H9 (cell line): Measurements from ENCODE around the gene MSH3. TPM values are rescaled to one million over a fixed set of nuclear protein-coding genes. Genes with fewer than 3 reads are reported as not detected.

Experiments
- DNase-seq: peaks from one replicate; pipeline ENCODE4 v3.0.0-alpha.2; 2017
- H2AFZ ChIP-seq: one replicate; pipeline ENCODE4 v1.6.1; 2013; ENCODE audit warnings: mild to moderate bottlenecking, low read length, control low read depth, moderate library complexity
- H2AK5ac ChIP-seq: 2 replicates; pipeline ENCODE4 v1.6.1; 2013; ENCODE audit warnings: low read length, control low read depth, mixed read lengths; ENCODE audit not compliant: insufficient read length
- H2BK120ac ChIP-seq: one replicate; pipeline ENCODE4 v1.6.1; 2013; ENCODE audit warnings: low read depth, mild to moderate bottlenecking, low read length, control low read depth, inconsistent platforms; ENCODE audit not compliant: poor library complexity, severe bottlenecking
- H2BK12ac ChIP-seq: 2 replicates; pipeline ENCODE4 v1.6.1; 2013; ENCODE audit warnings: low read length, control low read depth, mixed read lengths, low read depth; ENCODE audit not compliant: insufficient read length
- H2BK15ac ChIP-seq: 2 replicates; pipeline ENCODE4 v1.6.1; 2013; ENCODE audit warnings: low read depth, low read length, control low read depth
- H2BK20ac ChIP-seq: one replicate; pipeline ENCODE4 v1.6.1; 2013; ENCODE audit warnings: low read depth, mild to moderate bottlenecking, low read length, control low read depth, inconsistent platforms; ENCODE audit not compliant: poor library complexity, severe bottlenecking
- H2BK5ac ChIP-seq: 2 replicates; pipeline ENCODE4 v1.6.1; 2013; ENCODE audit warnings: low read length, control low read depth, mixed read lengths; ENCODE audit not compliant: insufficient read length
- H3K14ac ChIP-seq: 2 replicates; pipeline ENCODE4 v1.6.1; 2013; ENCODE audit warnings: low read length, control low read depth; ENCODE audit not compliant: insufficient read depth
- H3K18ac ChIP-seq: 2 replicates; pipeline ENCODE4 v1.6.1; 2013; ENCODE audit warnings: low read depth, mild to moderate bottlenecking, mixed read lengths, low read length, control low read depth; ENCODE audit not compliant: insufficient read length
- H3K23ac ChIP-seq: 2 replicates; pipeline ENCODE4 v1.6.1; 2013; ENCODE audit warnings: low read length, control low read depth, mixed read lengths, low read depth; ENCODE audit not compliant: insufficient read length
- H3K23me2 ChIP-seq: 2 replicates; pipeline ENCODE4 v1.6.1; 2013; ENCODE audit warnings: low read depth, mild to moderate bottlenecking, mixed read lengths, low read length, control low read depth; ENCODE audit not compliant: insufficient read length, poor library complexity, severe bottlenecking
- H3K27ac ChIP-seq: 2 replicates; pipeline ENCODE4 v1.5.1; 2013; ENCODE audit warnings: low read length, control low read depth, mixed read lengths, low read depth; ENCODE audit not compliant: insufficient read length
- H3K27me3 ChIP-seq: 2 replicates; pipeline ENCODE4 v1.6.1; 2013; ENCODE audit warnings: low read length, control low read depth, inconsistent platforms; ENCODE audit not compliant: insufficient read depth
- H3K4ac ChIP-seq: 2 replicates; pipeline ENCODE4 v1.6.1; 2013; ENCODE audit warnings: low read depth, mild to moderate bottlenecking, control low read depth, inconsistent platforms, low read length, moderate library complexity
- H3K4me1 ChIP-seq: 2 replicates; pipeline ENCODE4 v1.6.1; 2013; ENCODE audit warnings: low read length, control low read depth, inconsistent platforms; ENCODE audit not compliant: insufficient read depth
- H3K4me2 ChIP-seq: 2 replicates; pipeline ENCODE4 v1.6.1; 2013; ENCODE audit warnings: low read length, control low read depth, mixed read lengths; ENCODE audit not compliant: insufficient read length, insufficient read depth
- H3K56ac ChIP-seq: 2 replicates; pipeline ENCODE4 v1.6.1; 2013; ENCODE audit warnings: low read depth, mild to moderate bottlenecking, mixed read lengths, low read length, control low read depth; ENCODE audit not compliant: insufficient read length
- H3K79me1 ChIP-seq: 2 replicates; pipeline ENCODE4 v1.6.1; 2013; ENCODE audit warnings: low read depth, mild to moderate bottlenecking, moderate library complexity, low read length, control low read depth, inconsistent platforms; ENCODE audit not compliant: insufficient read depth, poor library complexity, severe bottlenecking
- H3K79me2 ChIP-seq: 2 replicates; pipeline ENCODE4 v1.6.1; 2013; ENCODE audit warnings: low read length, control low read depth, inconsistent platforms; ENCODE audit not compliant: insufficient read depth
- H3K9ac ChIP-seq: 2 replicates; pipeline ENCODE4 v1.6.1; 2013; ENCODE audit warnings: low read length, control low read depth, mixed read lengths; ENCODE audit not compliant: insufficient read length; ENCODE audit errors: extremely low read depth
- H3K9me3 ChIP-seq: one replicate; pipeline ENCODE4 v1.6.1; 2013; ENCODE audit warnings: low read depth, low read length, inconsistent platforms; ENCODE audit not compliant: control insufficient read depth
- H3T11ph ChIP-seq: one replicate; pipeline ENCODE4 v1.6.1; 2013; ENCODE audit warnings: mild to moderate bottlenecking, low read length, control low read depth, inconsistent platforms
- H4K20me1 ChIP-seq: one replicate; pipeline ENCODE4 v1.6.1; 2013; ENCODE audit not compliant: control insufficient read depth, insufficient read length, insufficient read depth
- H4K5ac ChIP-seq: 2 replicates; pipeline ENCODE4 v1.6.1; 2013; ENCODE audit warnings: low read depth, mild to moderate bottlenecking, mixed read lengths, low read length, control low read depth; ENCODE audit not compliant: insufficient read length
- H4K8ac ChIP-seq: replicated peaks from 2 replicates; pipeline ENCODE4 v1.6.1; 2013; ENCODE audit warnings: low read length, control low read depth, mixed read lengths, low read depth; ENCODE audit not compliant: insufficient read length
- H4K91ac ChIP-seq: 2 replicates; pipeline ENCODE4 v1.6.1; 2013; ENCODE audit warnings: low read depth, mild to moderate bottlenecking, moderate library complexity, mixed read lengths, low read length, control low read depth; ENCODE audit not compliant: insufficient read length
- H3K27ac Mint-ChIP-seq, 3 experiments: 2 replicates in 2 of 3; 3 replicates in 1 of 3; pipeline ENCODE4 v1.8.0; 2020 to 2021; ENCODE audit warnings: mixed read lengths in 3 of 3, mild to moderate bottlenecking in 1 of 3, moderate library complexity in 1 of 3
- H3K27me3 Mint-ChIP-seq: 2 replicates; pipeline ENCODE4 v1.8.0; 2021; ENCODE audit warnings: low read depth, mild to moderate bottlenecking, moderate library complexity, mixed read lengths
- H3K36me3 Mint-ChIP-seq, 3 experiments: 2 replicates in 2 of 3; 3 replicates in 1 of 3; pipeline ENCODE4 v1.8.0; 2020 to 2021; ENCODE audit warnings: low read depth in 3 of 3, mixed read lengths in 3 of 3; ENCODE audit not compliant: insufficient read depth in 1 of 3
- H3K4me1 Mint-ChIP-seq, 2 experiments: 2 replicates each; pipeline ENCODE4 v1.8.0; 2020; ENCODE audit warnings: mixed read lengths in 2 of 2
- H3K4me3 Mint-ChIP-seq, 2 experiments: 2 replicates in 1 of 2; 3 replicates in 1 of 2; pipeline ENCODE4 v1.8.0; 2020 to 2021; ENCODE audit warnings: mild to moderate bottlenecking in 2 of 2, mixed read lengths in 2 of 2, moderate library complexity in 1 of 2
- H3K9me3 Mint-ChIP-seq, 2 experiments: 2 replicates in 1 of 2; 3 replicates in 1 of 2; pipeline ENCODE4 v1.8.0; 2020; ENCODE audit warnings: mild to moderate bottlenecking in 2 of 2, mixed read lengths in 2 of 2, moderate library complexity in 1 of 2
- CTCF ChIP-seq: fragments of 200-600 bp; sonication (generic); conservative IDR thresholded peaks from 3 replicates; pipeline ENCODE4 v1.8.0; 2021; ENCODE audit warnings: antibody characterized with exemption, mild to moderate bottlenecking
- WGBS: extraction: QIAGEN DNeasy Blood & Tissue Kit; methylation state at CpG from one replicate; pipeline ENCODE4 v1.1.7; 2013; ENCODE audit warnings: missing lambda C conversion rate, low lambda C conversion rate, mixed read lengths; ENCODE audit not compliant: insufficient read length; ENCODE audit errors: extremely low coverage; 5-methylcytosine and 5-hydroxymethylcytosine counted together
- total RNA-seq: library from RNA; stranded (reverse); gene quantifications from 2 replicates; pipeline ENCODE4 v1.2.1, GENCODE V29; 2021

Gene MSH3
- total RNA-seq, 1 experiment from 2014 or later = 17.3 TPM

- no CpG with 5 or more reads among the region's 3 CpGs for WGBS
- TF ChIP-seq CTCF = no peak
- no peak overlapping the region for H3K18ac ChIP-seq
- H3K9ac ChIP-seq = no peak overlapping the region
- H3K27ac ChIP-seq = no peak overlapping the region
- H3K9me3 Mint-ChIP-seq = 0 out of 5 replicates have a peak, but pooled peaks cover 0 to 3% of the 10 kb centered on the region in 2 experiments
- no peaks in the 10 kb centered on the region for H3K79me1 ChIP-seq
- no peak overlapping the region for H4K5ac ChIP-seq
- no peak overlapping the region for H3K4ac ChIP-seq
- H3K27me3 ChIP-seq = no peaks in the 10 kb centered on the region
- peaks cover 2% of the 10 kb centered on the region; the same call in 1 of the 2 replicates for H3K4me1 ChIP-seq
- H3K4me2 ChIP-seq = no peak overlapping the region
- H3T11ph ChIP-seq = no peak overlapping the region
- H4K20me1 ChIP-seq = no peaks in the 10 kb centered on the region
- no peak overlapping the region for H4K91ac ChIP-seq
- no peak overlapping the region for H2BK12ac ChIP-seq
- no peak overlapping the region for H3K23ac ChIP-seq
- H2BK5ac ChIP-seq = no peak overlapping the region
- no peak overlapping the region for H2AFZ ChIP-seq
- DNase-seq = no peak
- no peak overlapping the region for H3K27ac Mint-ChIP-seq
- H3K27me3 Mint-ChIP-seq = no peaks in the 10 kb centered on the region
- H2BK15ac ChIP-seq = no peak overlapping the region
- H3K9me3 ChIP-seq = no peaks in the 10 kb centered on the region
- H4K8ac ChIP-seq = no peak overlapping the region
- no peak overlapping the region for H2BK20ac ChIP-seq
- H3K23me2 ChIP-seq = no peaks in the 10 kb centered on the region
- no peak overlapping the region for H3K56ac ChIP-seq
- H2AK5ac ChIP-seq = no peak overlapping the region
- no peaks in the 10 kb centered on the region for H3K79me2 ChIP-seq
- peaks cover 20 to 21% of the 10 kb centered on the region in 2 experiments for H3K4me1 Mint-ChIP-seq
- H3K4me3 Mint-ChIP-seq = no peak overlapping the region
- H3K36me3 Mint-ChIP-seq = no peaks in the 10 kb centered on the region
- H2BK120ac ChIP-seq = no peak overlapping the region
- no peak overlapping the region for H3K14ac ChIP-seq
Measured at GRCh38 chr5:80917631-80918030, 263.2 kb downstream of the MSH3 start.
